Parathyroid adenoma (tissue), 2 donors: ENCODE measurements around the gene UGT2A1.

Experiments
- H2AFZ ChIP-seq: fragments of 300-600 bp; sonication (generic); one replicate; pipeline ENCODE4 v1.7.0; 2017; ENCODE audit warnings: antibody characterized with exemption, mild to moderate bottlenecking
- H3K27ac ChIP-seq: fragments of 300-600 bp; sonication (generic); one replicate; pipeline ENCODE4 v1.7.0; 2017
- H3K27me3 ChIP-seq: fragments of 300-600 bp; sonication (generic); one replicate; pipeline ENCODE4 v1.7.0; 2017; ENCODE audit warnings: low read length; ENCODE audit not compliant: control insufficient read depth, insufficient read depth
- H3K36me3 ChIP-seq: fragments of 300-600 bp; sonication (generic); one replicate; pipeline ENCODE4 v1.7.0; 2017; ENCODE audit warnings: low read length; ENCODE audit not compliant: control insufficient read depth, insufficient read depth
- H3K4me1 ChIP-seq: fragments of 300-600 bp; sonication (generic); one replicate; pipeline ENCODE4 v1.7.0; 2017; ENCODE audit warnings: control low read depth
- H3K4me2 ChIP-seq: fragments of 300-600 bp; sonication (generic); one replicate; pipeline ENCODE4 v1.7.0; 2017; ENCODE audit warnings: low read length
- H3K4me3 ChIP-seq: fragments of 300-600 bp; sonication (generic); one replicate; pipeline ENCODE4 v1.7.0; 2017; ENCODE audit warnings: low read depth, low read length
- H3K79me2 ChIP-seq: fragments of 300-600 bp; sonication (generic); one replicate; pipeline ENCODE4 v1.7.0; 2017; ENCODE audit warnings: control low read depth
- H3K9ac ChIP-seq: fragments of 300-600 bp; sonication (generic); one replicate; pipeline ENCODE4 v1.7.0; 2017; ENCODE audit warnings: mild to moderate bottlenecking
- H3K9me3 ChIP-seq: fragments of 300-600 bp; sonication (generic); one replicate; pipeline ENCODE4 v1.7.0; 2017; ENCODE audit warnings: low read length; ENCODE audit not compliant: control insufficient read depth
- TF ChIP-seq, protein P1 (sequence below): fragments of 300-600 bp; sonication (generic); IDR thresholded peaks from one replicate; pipeline ENCODE4 v1.7.0; 2017; ENCODE audit warnings: antibody characterized with exemption, mild to moderate bottlenecking
- donor health status: primary hyperparathyroidism.

UGT2A1 gene

DNA sequence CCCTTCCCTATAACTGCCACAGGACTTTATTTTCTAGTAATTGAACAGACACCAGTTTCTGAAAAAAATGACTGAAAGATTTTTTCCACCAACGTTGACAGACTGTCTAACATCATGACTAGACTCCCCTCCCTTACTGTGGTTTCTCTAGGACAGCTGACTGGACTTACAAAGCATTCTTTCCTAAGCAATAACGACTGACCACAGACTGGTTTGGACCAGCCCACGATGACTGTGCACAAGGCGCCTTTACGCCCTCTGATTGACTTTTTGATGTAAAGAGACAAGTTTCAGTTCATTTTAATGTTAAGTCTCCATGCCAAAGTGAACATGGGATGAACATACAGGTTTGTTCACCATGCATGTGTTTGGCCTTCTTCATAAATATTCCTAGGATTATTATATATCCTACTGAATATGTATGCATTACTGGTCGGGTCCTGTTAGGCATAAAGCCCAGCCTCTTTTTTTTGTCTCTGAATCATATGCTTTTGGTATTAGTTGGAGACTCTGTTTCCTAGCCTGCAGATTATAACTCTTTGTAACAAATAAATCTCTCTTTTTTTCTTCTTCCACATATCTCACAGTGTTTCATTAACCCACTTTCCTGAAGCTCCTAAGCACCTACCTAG lies 106.8 kb downstream of the UGT2A1 start:
- Histone ChIP-seq H3K79me2 (no peaks in the 10 kb centered on the region), H3K27ac (no peak overlapping the region), H3K9me3 (no peaks in the 10 kb centered on the region), H3K9ac (no peak overlapping the region), H2AFZ (no peak overlapping the region), H3K27me3 (no peaks in the 10 kb centered on the region), H3K4me3 (no peak overlapping the region), H3K36me3 (no peaks in the 10 kb centered on the region), H3K4me1 (no peaks in the 10 kb centered on the region), H3K4me2 (no peak overlapping the region)
- TF ChIP-seq, protein P1, sequence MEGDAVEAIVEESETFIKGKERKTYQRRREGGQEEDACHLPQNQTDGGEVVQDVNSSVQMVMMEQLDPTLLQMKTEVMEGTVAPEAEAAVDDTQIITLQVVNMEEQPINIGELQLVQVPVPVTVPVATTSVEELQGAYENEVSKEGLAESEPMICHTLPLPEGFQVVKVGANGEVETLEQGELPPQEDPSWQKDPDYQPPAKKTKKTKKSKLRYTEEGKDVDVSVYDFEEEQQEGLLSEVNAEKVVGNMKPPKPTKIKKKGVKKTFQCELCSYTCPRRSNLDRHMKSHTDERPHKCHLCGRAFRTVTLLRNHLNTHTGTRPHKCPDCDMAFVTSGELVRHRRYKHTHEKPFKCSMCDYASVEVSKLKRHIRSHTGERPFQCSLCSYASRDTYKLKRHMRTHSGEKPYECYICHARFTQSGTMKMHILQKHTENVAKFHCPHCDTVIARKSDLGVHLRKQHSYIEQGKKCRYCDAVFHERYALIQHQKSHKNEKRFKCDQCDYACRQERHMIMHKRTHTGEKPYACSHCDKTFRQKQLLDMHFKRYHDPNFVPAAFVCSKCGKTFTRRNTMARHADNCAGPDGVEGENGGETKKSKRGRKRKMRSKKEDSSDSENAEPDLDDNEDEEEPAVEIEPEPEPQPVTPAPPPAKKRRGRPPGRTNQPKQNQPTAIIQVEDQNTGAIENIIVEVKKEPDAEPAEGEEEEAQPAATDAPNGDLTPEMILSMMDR, result no peak
